GM20431 (cell line): ENCODE results near the gene TEPSIN.

Source experiments
- in situ Hi-C: fragments of 300-500 bp; cut with MseI, MboI; formaldehyde crosslinking; loops from one replicate; pipeline ENCODE4 v1.15.0; 2020; ENCODE audit warnings: low sequenced_read_pairs; ENCODE audit not compliant: unreplicated experiment

The TEPSIN gene

DNA sequence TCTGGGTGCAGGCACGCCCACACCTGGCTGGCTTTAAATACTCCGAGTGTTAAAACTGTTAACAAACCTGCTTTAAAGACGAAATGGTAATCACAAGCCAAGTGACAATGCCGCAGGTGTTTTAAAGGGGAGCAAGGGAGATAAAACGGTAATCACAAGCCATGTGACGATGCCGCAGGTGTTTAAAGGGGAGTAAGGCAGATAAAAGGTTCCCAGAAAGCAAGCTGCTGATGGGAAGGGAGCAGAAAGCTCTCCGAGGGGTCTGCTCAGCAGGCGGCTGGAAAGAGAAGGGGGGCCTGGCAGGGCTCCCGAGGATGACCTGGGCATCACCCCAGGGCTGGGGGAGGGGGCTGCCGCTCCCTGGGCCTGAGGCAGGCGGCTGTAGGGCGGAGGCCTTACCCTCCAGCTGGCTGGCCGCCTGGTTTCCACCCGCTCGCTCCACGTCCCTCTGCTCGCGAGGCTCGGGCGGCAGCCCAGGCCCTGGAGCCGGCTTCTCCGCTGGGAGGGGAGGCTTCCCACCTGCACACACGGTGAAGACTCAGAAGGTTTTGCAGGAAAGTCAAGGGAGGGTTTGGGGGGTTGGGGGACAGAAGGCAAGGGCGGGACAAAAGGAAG, 12.3 kb upstream of the TEPSIN start:
- in situ Hi-C loops: loop anchor here (10.0 kb wide), 1 partner anchor 224 kb away; no protein-coding TSS in a partner anchor

DNA sequence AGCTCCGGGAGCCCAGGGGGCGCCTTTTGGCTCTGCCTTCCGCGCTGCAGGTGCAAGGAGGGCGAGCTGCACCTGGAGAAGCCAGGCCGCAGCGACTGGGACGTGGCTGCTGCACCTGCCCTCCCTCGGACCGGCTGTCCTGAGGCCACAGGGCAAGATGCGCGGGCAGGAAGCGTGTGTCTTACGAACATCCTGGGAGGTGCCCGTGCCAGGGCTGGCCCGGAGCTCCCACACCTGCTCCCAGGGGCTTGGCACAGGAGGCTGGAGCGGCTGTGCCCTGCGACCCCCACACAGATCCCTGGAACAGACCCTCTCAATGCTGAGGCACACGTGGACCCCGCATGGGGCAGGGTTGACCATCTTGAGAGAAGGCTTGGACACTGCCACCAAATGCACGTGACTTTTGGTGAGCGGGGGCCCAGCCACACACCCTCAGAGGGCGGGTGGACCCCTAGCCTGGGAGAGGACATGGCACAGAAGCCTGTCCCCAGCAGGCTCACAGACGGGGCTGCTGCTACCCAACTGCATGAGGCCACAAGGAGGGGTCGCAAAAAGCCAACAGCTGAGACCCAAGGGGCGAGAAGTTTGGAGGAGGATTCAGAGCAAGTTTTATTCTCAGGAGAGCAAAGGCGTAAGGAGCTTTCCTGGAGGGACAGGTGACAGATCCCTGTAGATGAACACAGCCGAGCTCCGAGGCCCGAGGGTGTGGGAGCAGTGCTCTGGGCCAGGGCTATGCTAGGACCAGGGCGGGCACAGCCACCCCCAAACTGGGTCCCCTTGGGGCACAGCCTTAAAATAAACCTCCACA, 11.6 kb upstream of the TEPSIN start:
- in situ Hi-C loops: loop anchor here (10.0 kb wide), 1 partner anchor 224 kb away; no protein-coding TSS in a partner anchor

DNA sequence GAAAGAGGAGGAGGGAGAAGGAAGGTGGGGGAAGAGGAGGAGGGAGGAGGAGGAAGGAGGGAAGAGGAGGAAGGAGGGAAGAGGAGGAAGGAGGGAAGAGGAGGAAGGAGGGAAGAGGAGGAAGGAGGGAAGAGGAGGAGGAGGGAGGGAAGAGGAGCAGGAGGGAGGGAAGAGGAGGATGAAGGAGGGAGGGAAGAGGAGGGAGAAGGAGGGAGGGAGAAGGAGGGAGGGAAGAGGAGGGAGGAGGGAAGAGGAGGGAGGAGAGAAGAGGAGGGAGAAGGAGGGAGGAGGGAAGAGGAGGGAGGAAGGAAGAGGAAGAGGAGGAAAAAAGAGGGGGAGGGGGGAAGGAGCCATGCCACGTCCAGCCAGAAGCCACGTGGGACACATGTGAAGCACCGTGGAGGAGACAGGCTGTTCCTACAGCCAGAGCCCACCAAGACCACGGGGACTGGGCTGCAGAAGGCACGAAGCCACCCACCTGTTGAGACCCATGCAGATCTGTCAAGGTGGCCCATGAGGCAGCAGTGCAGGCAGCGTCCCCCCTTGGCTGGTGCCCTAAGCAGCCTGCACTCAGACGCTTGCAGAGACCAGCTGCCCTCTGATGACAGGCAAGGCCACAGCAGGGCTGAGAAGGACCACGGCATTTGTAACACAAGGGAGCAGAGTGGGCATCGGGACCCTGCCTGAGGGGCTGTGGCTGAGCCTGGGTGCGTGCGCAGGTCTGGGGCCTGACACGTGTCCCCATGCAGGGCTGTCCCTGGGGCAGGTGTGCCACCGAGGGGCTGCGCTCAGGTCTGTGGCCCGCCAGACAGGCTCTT, 10.6 kb upstream of the TEPSIN start:
- in situ Hi-C loops: loop anchor here (10.0 kb wide), 1 partner anchor 225 kb away; no protein-coding TSS in a partner anchor

DNA sequence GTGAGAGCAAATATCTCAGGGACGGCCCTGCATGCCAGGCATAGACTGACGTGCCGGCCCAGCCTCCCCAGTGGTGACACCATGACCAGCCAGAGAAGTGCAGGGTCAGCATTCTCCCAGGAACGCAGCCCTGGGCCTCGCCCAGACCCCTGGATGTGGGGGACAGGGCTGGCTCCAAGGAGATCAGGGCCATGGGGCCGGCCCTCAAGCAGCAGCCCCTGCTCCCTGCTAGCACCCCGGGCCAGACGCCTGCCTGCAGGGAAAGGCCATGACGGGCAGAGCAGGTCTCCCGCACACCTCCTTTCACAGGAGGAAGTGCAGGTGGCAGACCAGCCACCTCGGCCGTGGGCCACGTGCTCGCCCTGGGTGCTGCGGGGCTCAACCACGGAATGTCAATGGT, 9.8 kb upstream of the TEPSIN start:
- in situ Hi-C loops: no loop called here

DNA sequence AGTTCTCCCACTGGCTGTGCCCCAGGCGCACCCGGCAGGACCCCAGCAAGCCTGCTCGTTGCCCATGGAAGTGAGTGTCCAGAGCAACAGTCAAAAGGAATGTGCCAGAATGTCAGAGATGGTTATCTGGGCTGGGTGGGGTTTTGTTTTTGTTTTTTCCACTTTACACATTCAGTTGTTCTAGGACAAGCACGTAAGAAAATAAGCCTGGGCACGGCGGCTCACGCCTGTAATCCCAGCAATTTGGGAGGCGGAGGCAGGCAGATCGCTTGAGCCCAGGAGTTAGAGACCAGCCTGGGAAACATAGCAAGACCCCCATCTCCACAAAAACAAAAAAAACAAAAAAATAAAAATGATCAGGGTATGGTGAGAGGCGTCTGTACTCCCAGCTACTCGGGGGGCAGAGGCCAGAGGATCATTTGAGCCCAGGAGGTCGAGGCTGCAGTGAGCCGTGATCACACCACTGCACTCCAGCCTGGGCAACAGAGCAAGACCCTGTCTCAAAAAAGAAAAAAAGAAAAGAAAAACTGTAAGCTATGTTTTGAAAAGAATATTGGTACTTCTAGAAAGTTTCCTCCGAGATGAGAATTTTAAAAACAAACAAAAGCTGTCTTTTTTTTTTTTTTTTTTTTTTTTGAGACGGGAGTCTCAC, 8.6 kb upstream of the TEPSIN start:
- in situ Hi-C loops: no loop called here

DNA sequence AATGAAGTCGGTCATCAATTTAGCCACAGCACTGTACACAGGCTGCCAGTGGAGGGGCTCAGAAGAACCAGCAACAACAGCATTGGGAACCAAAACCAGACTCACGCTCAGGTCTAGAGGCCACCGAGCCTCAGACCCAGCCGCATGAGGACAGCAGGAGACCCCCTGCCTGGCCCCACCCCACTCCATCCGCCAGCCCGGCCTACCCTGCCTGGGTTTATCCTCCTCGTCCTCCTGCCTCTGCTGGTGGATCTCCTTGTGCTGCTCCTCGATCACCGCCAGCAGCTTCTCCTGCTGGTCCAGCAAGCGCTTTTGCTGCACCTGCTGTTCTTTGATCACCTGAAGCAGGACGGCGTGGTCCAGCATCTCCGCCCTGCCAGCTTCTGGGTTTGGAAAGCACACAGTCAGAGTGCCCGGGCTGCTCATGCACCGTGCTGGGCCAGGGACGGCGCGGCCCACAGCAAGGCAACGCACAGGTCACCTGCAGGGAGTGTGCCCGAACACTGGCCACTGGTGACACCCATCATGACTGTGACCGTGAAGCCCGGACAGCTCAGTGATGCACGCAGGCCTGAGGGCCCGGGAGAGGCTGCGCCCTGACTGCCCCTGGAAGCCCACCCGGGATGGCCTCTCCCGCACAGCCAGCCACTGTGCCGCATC, 8.0 kb upstream of the TEPSIN start:
- in situ Hi-C loops: no loop called here

DNA sequence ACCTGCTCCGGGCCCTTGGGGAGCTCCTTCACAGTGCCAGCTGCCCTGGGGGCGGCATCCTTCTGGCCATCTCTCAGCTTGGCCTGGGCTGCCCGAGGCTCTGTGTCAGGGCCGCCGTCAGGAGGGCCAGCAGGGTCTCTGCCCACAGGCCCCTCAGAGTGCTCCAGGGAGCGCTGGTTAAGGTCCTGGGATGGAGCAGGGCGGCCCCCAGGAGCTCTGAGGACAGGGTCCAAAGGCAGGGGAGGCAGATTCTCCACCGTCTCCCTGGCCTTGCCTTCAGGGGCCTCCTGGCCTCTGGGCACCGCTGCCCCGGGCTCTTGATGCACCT, 7.5 kb upstream of the TEPSIN start:
- in situ Hi-C loops: no loop called here

DNA sequence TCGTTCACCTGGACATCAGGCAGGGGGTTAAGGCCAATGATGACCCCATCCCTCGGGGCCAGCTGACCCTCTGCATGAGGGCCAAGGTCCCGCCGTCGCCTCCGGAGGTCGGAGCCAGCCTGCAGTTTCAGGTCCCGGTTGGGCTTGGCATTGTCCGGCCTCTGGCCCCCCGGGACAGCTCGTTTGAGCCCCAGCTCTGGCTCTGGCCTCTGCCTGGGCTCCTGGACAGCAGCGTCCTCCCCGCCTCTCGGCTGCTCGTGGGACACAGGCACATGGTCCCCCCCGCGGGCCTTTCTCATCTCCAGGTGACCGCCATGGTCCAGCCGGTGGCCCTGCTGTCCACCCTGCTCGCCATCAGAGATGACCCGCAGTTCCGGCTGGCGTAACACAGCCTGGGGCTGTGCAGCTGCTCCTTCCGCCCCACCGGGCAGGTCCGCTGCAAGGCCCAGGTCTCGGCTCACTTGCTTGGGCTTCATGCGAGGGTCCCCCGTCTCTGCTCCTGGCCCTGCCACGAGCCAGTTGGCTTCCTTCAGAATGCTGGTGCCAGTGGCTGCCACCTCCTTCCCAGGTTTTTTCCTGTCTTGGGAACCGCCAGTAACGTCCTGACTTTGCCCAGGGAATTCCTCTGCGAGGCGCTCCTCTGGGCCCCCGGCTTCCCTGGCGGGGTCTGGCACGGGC, 6.9 kb upstream of the TEPSIN start:
- in situ Hi-C loops: no loop called here

DNA sequence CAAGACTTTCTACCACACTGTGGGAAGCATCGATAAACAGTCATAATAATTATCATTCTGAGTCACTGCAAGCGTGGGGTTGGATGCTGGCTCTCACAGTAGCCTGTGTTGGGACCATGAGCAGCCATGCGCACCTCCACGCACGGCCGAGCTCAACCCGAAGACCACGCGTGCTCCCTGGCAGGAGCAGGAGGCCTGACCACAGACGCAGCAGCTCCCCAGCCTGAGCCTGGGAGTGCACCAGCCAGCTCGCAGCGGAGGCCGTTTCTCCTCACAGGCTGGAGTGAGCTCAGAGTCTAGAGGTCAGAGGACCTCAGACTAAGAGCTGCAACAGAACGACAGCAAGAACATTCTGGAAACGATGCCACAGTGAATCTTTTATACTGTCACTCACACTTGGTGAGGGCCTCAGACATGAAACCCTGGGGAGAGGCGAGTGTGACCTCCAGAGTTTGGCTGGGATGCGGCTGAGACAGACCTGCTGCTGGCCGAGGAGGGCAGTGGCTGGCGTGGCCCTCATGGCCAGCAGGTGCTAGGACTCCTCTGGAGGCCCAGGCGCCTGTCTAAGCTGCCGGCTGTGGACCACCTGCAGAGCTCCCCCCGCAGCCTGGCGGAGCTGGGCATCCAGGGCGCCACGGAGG, 6.3 kb upstream of the TEPSIN start:
- in situ Hi-C loops: no loop called here

DNA sequence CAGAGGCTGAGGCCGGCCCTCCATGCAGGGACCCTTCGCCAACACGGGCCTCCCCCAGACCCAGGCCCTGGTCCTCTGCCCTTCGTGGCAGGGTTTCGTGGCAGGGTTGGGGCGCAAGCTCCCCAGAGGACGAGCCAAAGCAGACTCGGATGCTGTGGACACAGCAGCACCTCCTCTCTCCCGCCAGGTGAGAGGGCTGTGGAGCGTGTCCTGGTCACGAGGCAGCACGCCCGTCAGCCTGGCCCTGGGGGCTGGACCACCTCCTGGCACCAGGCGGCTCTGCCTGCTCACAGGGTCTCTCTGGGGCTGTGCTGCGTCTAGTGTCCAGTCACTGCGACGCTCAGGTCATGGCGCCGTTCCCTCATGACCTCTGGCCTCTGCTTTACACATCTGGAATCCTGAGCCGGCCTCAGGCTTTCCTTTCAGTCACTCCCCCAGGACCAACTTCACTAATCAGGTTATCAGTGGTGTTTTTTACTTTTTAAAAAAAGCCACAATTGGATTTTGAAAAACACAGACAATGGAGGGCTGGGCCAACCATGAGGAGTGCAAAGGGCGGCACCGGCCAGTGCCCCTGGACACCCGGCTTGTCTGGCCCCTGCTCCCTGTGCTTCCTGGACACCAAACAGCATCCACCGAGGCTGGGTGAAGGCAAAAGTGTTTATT, 5.6 kb upstream of the TEPSIN start:
- in situ Hi-C loops: no loop called here

DNA sequence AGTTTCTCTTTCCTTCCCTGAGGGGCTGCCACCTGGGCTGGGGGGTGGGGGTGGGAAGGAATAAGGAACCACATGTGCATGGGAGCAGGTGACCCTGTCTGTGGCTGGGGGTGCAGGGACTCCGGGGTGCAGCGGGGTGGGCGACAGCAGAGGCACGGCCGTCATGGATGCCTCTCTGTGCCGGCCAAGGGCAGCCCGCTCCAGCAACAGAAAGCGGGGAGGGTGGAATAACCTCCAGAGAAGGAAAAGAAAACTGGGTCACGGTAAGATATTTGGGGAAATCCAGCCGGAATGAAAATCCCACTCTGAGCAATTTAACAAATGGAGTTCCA, 4.4 kb upstream of the TEPSIN start:
- in situ Hi-C loops: no loop called here

DNA sequence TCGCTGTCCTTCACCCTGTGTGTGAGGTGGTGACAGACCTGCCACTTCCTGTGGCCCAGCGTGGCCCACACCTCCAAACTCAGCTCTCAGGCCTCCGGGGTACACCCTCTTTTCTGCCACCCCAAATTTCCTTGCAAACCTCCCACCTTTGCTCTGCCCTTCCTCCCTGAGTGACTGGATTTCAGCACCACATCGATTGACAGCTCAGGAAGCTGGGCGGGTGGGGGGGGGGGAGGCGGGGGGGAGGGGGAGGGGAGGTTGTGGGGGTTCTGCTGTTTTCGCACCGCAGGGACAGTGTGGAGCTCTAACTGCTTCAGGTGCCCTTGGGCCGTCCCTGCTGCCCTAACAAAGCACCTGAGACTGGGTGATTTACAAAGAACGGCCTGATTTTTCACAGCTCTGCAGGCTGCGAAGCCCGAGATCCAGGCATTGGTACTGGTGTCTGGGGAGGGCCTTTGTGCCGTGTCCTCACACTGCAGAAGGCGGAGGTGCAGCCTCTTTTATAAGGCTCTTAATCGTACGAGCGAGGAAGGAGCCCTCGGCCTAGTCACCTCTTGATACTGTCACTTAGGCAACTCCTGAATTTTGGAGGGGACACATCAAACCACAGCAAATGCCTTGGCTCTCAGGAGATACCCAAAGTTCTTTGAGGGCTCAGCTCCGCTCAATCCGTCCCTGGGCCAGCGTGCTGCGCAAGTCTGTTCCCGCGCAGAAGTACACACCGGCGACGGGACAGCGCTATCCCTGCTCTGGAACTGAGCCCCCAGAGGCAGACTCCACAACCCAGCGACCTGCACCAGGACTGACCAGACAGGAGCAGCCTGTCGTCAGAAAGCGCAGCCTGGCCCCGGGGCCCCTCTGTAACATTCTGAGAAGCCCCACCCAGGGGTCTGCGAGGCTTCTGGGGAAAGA, 3.8 kb upstream of the TEPSIN start:
- in situ Hi-C loops: no loop called here

DNA sequence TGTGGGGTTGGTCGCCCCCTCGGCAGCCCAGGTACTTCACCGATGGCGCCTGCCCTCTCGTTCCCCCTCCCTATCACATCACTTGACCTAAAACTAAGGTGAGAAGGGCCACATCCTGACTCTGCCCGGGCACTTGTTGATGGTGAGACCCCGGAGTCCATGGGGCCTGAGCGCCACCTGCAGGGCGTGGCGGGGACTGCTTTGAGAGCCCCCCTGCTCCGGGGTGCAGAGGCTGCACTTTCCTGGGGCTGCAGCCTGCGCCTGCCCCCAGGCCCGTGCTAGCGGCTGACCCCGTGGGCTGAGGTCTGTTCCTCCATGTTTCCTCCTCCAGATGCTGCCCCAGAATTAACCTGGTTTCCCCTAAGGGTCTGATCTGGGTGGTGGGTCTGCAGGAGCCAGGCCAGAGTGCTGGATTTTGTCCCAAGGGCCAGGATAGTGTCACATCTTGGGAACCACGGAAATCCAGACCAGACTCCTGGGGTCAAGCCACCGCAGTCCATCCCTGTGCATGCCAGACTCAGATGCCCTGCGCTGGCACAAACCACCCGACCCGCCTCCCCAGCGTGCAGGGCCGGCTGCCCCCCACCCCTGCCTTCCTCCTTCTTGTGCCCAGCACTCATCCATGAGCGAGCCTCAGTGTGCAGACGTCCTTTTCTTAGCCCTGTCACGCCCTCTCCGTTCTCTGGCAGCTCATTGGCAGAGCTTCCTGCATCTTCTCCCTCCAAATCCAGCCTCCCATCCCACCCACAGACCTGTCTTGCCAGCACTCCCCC, 3.0 kb upstream of the TEPSIN start:
- in situ Hi-C loops: no loop called here

DNA sequence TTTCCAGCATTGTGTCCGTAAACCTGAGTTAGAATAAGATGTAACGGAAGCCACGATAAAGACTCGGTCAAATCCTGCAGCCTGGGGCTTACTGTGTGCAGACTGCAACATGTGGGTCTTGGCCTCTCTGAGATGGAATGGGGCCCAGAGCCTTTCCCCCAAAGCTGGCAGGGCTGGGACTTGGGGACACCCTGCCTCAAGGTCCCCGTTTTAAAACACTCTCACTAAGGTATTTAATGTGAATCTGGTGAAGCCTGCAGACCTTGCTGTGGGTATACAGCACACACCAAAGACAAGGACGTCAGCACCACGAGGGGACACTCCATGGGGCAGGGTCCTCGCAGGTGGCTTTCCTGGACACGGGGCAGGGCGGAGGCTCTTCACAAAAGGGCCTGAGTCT, 2.3 kb upstream of the TEPSIN start:
- in situ Hi-C loops: no loop called here

DNA sequence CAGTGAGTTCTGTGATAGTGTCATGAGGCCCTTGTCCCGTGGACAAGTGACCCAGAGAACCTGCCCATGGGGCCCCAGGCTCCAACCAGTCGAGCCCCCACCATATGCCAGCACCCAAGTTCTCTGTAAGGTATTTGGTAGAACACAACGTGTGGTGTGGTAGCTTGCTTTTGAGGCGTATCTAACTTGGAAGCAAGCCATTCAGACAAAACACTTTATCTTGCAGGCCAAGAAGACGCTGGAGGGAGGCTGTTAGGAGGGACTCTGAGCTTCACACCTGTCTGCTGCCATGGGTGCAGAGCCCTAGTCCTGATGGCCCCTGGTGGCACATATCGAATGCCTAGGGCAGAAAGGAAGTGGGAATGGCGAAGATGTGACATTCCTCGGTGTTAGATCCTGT, 1.9 kb upstream of the TEPSIN start:
- in situ Hi-C loops: no loop called here

DNA sequence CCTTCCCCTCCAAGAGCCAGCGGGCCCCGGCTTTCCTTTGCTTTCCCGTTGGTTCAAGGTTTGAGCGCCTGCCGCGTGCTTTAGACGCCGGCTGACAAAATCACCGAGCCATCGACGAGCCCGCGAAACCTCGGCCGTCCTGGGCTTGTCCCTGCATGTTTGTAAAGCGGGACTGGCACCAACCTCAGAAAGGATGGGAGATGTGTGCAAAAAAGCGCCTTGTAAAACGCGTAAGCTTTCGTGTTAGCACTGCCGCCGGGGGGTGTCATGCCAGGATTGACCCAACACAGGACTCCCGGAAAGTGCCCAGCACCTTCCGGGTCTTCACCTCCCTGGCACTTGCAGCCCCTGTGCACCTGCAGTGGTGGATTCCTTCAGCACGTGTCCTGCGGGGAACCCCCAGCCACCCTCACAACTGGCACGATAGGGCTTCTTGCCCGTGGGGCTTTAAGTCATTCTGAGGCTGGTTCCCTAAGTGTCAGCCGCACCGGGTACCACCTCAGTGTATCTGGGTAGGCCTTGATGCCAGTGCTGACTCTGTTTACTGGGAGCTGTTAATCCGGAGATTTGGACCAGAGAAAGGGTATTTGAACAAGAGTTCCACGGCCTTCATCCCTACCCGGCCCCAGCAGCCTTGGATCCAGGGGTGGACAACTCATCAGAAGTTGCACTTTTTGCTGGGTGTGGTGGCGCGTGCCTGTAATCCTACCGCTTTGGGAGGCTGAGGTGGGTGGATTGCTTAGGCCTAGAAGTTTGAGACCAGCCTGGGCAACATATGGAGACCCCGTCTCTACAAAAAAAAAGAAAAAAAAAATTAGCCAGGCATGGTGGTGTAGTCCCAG, 1.1 kb upstream of the TEPSIN start:
- in situ Hi-C loops: no loop called here
